ENCODE measurements around the gene TMEM39B.
"Not testable (repeated sequence)": the region's sequence is repeated elsewhere in the genome, so short reads cannot be mapped to it uniquely, and the experiment has no call there.

- not testable (repeated sequence) for TF ChIP-seq CTCF, POLR2A (IDR thresholded peaks at IDR 0.05)
Measured at GRCh38 chr1:32113436-32113835, 40.7 kb downstream of the TMEM39B start.

Measured in thyroid gland (tissue), 4 donors.